ENCODE results near the gene PTPRN2. TPM values are rescaled to one million over a fixed set of nuclear protein-coding genes. Genes with fewer than 3 reads are reported as not detected.
"Not testable (repeated sequence)": the region's sequence is repeated elsewhere in the genome, so short reads cannot be mapped to it uniquely, and the experiment has no call there.

PTPRN2 gene
- total RNA-seq, 1 experiment from 2014 or later, result 0.11 TPM

DNA sequence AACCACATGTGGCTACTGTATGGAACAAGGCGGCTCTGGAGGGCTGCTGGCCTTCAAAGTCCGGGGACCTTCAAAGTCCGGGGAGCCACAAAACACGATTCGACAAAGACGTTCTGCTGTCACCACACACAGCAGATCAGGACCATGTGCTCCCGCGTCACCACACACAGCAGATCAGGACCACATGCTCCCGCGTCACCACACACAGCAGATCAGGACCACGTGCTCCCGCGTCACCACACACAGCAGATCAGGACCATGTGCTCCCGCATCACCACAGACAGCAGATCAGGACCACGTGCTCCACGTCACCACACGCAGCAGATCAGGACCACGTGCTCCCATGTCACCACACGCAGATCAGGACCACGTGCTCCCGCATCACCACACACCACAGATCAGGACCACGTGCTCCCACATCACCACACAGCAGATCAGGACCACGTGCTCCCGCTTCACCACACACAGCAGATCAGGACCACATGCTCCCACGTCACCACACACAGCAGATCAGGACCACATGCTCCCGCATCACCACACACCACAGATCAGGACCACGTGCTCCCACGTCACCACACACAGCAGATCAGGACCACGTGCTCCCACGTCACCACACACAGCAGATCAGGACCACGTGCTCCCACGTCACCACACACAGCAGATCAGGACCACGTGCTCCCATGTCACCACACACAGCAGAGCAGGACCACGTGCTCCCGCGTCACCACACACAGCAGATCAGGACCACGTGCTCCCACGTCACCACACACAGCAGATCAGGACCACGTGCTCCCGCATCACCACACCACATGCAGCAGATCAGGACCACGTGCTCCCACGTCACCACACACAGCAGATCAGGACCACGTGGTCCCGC lies 1024.9 kb downstream of the PTPRN2 start:
- H3K4me3 ChIP-seq (ENCODE audit: low read depth, low read length, poor library complexity, severe bottlenecking); intact Hi-C loops (cut with micrococcal nuclease; ENCODE audit: unreplicated experiment); H3K27ac ChIP-seq (ENCODE audit: low read depth, low read length, poor library complexity, severe bottlenecking); DNase-seq (ENCODE audit: low spot score); BruUV-seq (replicated peaks); H3K9me3 ChIP-seq (ENCODE audit: low read depth, low read length, poor library complexity, severe bottlenecking); POLR2A ChIA-PET (ENCODE audit: low non-redundant PET); H3K27me3 ChIP-seq (replicated peaks; ENCODE audit: insufficient read depth, low read depth, low read length, poor library complexity); CTCF ChIA-PET; H3K4me1 ChIP-seq (ENCODE audit: insufficient read depth, low read length, poor library complexity, severe bottlenecking); H3K36me3 ChIP-seq (ENCODE audit: insufficient read depth, low read length, poor library complexity, severe bottlenecking): not testable (repeated sequence)

DNA sequence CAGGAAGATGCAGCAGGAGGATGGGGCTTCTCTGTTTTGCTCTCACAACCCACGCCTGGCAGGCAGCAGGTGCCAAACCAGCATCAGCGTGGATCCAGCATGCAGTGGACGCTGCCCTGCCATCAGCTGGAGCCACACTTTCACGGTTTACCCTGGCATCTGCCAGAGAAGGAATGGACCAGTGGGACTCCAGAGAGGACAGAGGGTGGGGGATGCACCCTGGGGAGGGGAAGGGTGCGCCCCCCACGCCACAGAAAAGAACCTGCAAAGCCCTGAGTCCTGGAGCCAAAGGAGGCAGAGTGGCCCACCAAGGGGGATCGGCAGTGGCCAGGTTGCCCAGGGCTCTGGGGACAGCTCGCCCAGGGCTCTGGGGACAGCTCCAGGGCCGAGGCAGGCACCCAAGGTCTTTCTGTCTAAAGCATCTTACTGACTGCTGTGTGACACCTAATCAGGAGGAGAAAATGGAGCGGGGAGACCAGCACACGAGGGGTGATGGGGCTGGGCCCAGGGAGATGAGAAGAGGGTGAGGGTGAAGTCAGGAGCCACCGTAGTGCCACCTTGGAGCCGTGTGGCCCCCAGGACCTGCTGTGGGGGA lies 1025.7 kb downstream of the PTPRN2 start:
- intact Hi-C loops (cut with micrococcal nuclease; ENCODE audit: unreplicated experiment), result no loop called here
- TF ChIP-seq EZH2 (IDR thresholded peaks at IDR 0.05; ENCODE audit: borderline replicate concordance, low read depth, low read length, poor library complexity, severe bottlenecking), result no peak
- TF ChIP-seq, protein P1, sequence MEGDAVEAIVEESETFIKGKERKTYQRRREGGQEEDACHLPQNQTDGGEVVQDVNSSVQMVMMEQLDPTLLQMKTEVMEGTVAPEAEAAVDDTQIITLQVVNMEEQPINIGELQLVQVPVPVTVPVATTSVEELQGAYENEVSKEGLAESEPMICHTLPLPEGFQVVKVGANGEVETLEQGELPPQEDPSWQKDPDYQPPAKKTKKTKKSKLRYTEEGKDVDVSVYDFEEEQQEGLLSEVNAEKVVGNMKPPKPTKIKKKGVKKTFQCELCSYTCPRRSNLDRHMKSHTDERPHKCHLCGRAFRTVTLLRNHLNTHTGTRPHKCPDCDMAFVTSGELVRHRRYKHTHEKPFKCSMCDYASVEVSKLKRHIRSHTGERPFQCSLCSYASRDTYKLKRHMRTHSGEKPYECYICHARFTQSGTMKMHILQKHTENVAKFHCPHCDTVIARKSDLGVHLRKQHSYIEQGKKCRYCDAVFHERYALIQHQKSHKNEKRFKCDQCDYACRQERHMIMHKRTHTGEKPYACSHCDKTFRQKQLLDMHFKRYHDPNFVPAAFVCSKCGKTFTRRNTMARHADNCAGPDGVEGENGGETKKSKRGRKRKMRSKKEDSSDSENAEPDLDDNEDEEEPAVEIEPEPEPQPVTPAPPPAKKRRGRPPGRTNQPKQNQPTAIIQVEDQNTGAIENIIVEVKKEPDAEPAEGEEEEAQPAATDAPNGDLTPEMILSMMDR (conservative IDR thresholded peaks at IDR 0.05; ENCODE audit: low read depth, low read length), result no peak
- Histone ChIP-seq H3K27ac (ENCODE audit: low read depth, low read length, poor library complexity, severe bottlenecking) (no peak overlapping the region), H3K27me3 (replicated peaks; ENCODE audit: insufficient read depth, low read depth, low read length, poor library complexity) (no peaks in the 10 kb centered on the region), H3K9me3 (ENCODE audit: low read depth, low read length, poor library complexity, severe bottlenecking) (no peaks in the 10 kb centered on the region), H3K36me3 (ENCODE audit: insufficient read depth, low read length, poor library complexity, severe bottlenecking) (no peaks in the 10 kb centered on the region), H3K4me3 (ENCODE audit: low read depth, low read length, poor library complexity, severe bottlenecking) (no peak overlapping the region), H3K4me1 (ENCODE audit: insufficient read depth, low read length, poor library complexity, severe bottlenecking) (no peaks in the 10 kb centered on the region)
- DNase-seq (ENCODE audit: low spot score), result no peak
- ChIA-PET POLR2A (ENCODE audit: low non-redundant PET) (no interaction called here), CTCF (no interaction called here)
- BruUV-seq (replicated peaks), result no TSS peak

DNA sequence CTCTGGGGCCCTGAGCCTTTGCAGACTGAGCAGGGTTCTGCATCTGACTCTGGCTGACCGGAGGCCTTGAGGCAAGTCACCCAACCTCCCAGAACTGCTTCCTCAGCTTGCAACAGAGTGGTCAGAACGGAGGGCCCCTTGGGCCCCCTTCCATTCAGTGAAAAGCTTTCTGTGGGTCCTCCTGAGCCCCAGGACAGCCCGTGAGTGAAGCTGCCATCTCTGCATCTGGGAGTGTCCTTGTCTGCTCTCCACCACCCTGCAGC lies 1026.2 kb downstream of the PTPRN2 start:
- H3K9me3 ChIP-seq (ENCODE audit: low read depth, low read length, poor library complexity, severe bottlenecking), result no peaks in the 10 kb centered on the region
- intact Hi-C loops (cut with micrococcal nuclease; ENCODE audit: unreplicated experiment), result no loop called here
- ChIA-PET POLR2A (ENCODE audit: low non-redundant PET) (no interaction called here), CTCF (no interaction called here)
- no peak overlapping the region for H3K4me3 ChIP-seq (ENCODE audit: low read depth, low read length, poor library complexity, severe bottlenecking)
- no TSS peak for BruUV-seq (replicated peaks)
- no peaks in the 10 kb centered on the region for H3K4me1 ChIP-seq (ENCODE audit: insufficient read depth, low read length, poor library complexity, severe bottlenecking)
- no peak overlapping the region for H3K27ac ChIP-seq (ENCODE audit: low read depth, low read length, poor library complexity, severe bottlenecking)
- H3K36me3 ChIP-seq (ENCODE audit: insufficient read depth, low read length, poor library complexity, severe bottlenecking), result no peaks in the 10 kb centered on the region
- TF ChIP-seq, protein P1 (conservative IDR thresholded peaks at IDR 0.05; ENCODE audit: low read depth, low read length), result no peak
- TF ChIP-seq EZH2 (IDR thresholded peaks at IDR 0.05; ENCODE audit: borderline replicate concordance, low read depth, low read length, poor library complexity, severe bottlenecking), result no peak
- H3K27me3 ChIP-seq (replicated peaks; ENCODE audit: insufficient read depth, low read depth, low read length, poor library complexity), result no peaks in the 10 kb centered on the region
- no peak for DNase-seq (ENCODE audit: low spot score)

All from A673 (cell line).